Activated T-helper 17 cell treated with anti-CD3 and anti-CD28 coated beads, Interleukin-2, amount 50 U/mL, for 72 hours (primary cell): ENCODE measurements around the gene RMI1. TPM values are rescaled to one million over a fixed set of nuclear protein-coding genes. Genes with fewer than 3 reads are reported as not detected.
"Not testable (repeated sequence)": the region's sequence is repeated elsewhere in the genome, so short reads cannot be mapped to it uniquely, and the experiment has no call there.

Experiments used
- ATAC-seq: fragments of 150-1000 bp; cut with Tn5 transposase; replicated peaks from 2 replicates; pipeline ENCODE4 v1.10.0; 2021; ENCODE audit warnings: mild to moderate bottlenecking, moderate library complexity
- H3K27ac Mint-ChIP-seq: one replicate; pipeline ENCODE4 v1.8.0; 2022; ENCODE audit warnings: mixed read lengths
- H3K27me3 Mint-ChIP-seq: one replicate; pipeline ENCODE4 v1.8.0; 2022; ENCODE audit warnings: mixed read lengths
- H3K36me3 Mint-ChIP-seq: one replicate; pipeline ENCODE4 v1.8.0; 2022; ENCODE audit warnings: low read depth, mild to moderate bottlenecking, mixed read lengths
- H3K4me1 Mint-ChIP-seq: one replicate; pipeline ENCODE4 v1.8.0; 2022; ENCODE audit warnings: mixed read lengths
- H3K4me3 Mint-ChIP-seq: one replicate; pipeline ENCODE4 v1.8.0; 2022; ENCODE audit warnings: mild to moderate bottlenecking, mixed read lengths
- H3K9me3 Mint-ChIP-seq: one replicate; pipeline ENCODE4 v1.8.0; 2022; ENCODE audit warnings: mixed read lengths
- total RNA-seq, 2 donors: library from RNA; stranded (reverse); gene quantifications; one replicate each; pipeline ENCODE4 v1.2.3, GENCODE V29; 2022

The RMI1 gene
- total RNA-seq = 10 to 100 TPM; 17.6 to 25.1 TPM

GRCh38 chr9:83980395-83981125, at the start of gene RMI1:
Gene RMI1, plus strand, starts transcription at chr9:83980805. Its CDS starts 20,182 bp downstream, at chr9:84000987.
- Mint-ChIP-seq H3K27ac (peak within 1 kb of the TSS; percentile 100), H3K27me3 (no peaks in the 10 kb centered on the region), H3K4me1 (peaks cover 34% of the 10 kb centered on the region), H3K4me3 (peak within 1 kb of the TSS; percentile 89), H3K36me3 (peaks cover 64% of the 10 kb centered on the region), H3K9me3 (no peaks in the 10 kb centered on the region)
- ATAC-seq = peak; percentile 80

- no peak for ATAC-seq
- H3K27me3 Mint-ChIP-seq = no peaks in the 10 kb centered on the region
- no peak overlapping the region for H3K4me3 Mint-ChIP-seq
- H3K4me1 Mint-ChIP-seq = no peaks in the 10 kb centered on the region
- H3K27ac Mint-ChIP-seq = no peak overlapping the region
- H3K9me3 Mint-ChIP-seq = no peaks in the 10 kb centered on the region
- no peaks in the 10 kb centered on the region for H3K36me3 Mint-ChIP-seq
Observed at GRCh38 chr9:83930881-83931280, 49.7 kb upstream of the RMI1 start.

GRCh38 chr9:83932011-83932410, 48.6 kb upstream of the RMI1 start:
- Mint-ChIP-seq H3K27ac (no peak overlapping the region), H3K4me1 (no peaks in the 10 kb centered on the region), H3K4me3 (no peak overlapping the region), H3K36me3 (no peaks in the 10 kb centered on the region), H3K27me3 (no peaks in the 10 kb centered on the region), H3K9me3 (no peaks in the 10 kb centered on the region)
- no peak for ATAC-seq

GRCh38 chr9:83932851-83933250, 47.8 kb upstream of the RMI1 start:
- ATAC-seq = no peak
- peaks cover 3% of the 10 kb centered on the region for H3K36me3 Mint-ChIP-seq
- no peaks in the 10 kb centered on the region for H3K27me3 Mint-ChIP-seq
- no peak overlapping the region for H3K27ac Mint-ChIP-seq
- H3K4me3 Mint-ChIP-seq = no peak overlapping the region
- no peaks in the 10 kb centered on the region for H3K4me1 Mint-ChIP-seq
- H3K9me3 Mint-ChIP-seq = no peaks in the 10 kb centered on the region

- H3K9me3 Mint-ChIP-seq = no peaks in the 10 kb centered on the region
- H3K4me3 Mint-ChIP-seq = no peak overlapping the region
- no peaks in the 10 kb centered on the region for H3K27me3 Mint-ChIP-seq
- ATAC-seq = no peak
- no peaks in the 10 kb centered on the region for H3K4me1 Mint-ChIP-seq
- H3K27ac Mint-ChIP-seq = no peak overlapping the region
- peaks cover 12% of the 10 kb centered on the region for H3K36me3 Mint-ChIP-seq
Observed at GRCh38 chr9:83933790-83934189, 46.8 kb upstream of the RMI1 start.

- no peak for ATAC-seq
- H3K4me1 Mint-ChIP-seq = no peaks in the 10 kb centered on the region
- no peaks in the 10 kb centered on the region for H3K27me3 Mint-ChIP-seq
- no peaks in the 10 kb centered on the region for H3K9me3 Mint-ChIP-seq
- H3K27ac Mint-ChIP-seq = no peak overlapping the region
- H3K4me3 Mint-ChIP-seq = no peak overlapping the region
- peaks cover 21% of the 10 kb centered on the region for H3K36me3 Mint-ChIP-seq
Observed at GRCh38 chr9:83934569-83935275, 45.9 kb upstream of the RMI1 start.

GRCh38 chr9:83935276-83935935, 45.2 kb upstream of the RMI1 start:
- Mint-ChIP-seq H3K36me3 (peaks cover 22% of the 10 kb centered on the region), H3K9me3 (no peaks in the 10 kb centered on the region), H3K27me3 (no peaks in the 10 kb centered on the region), H3K27ac (no peak overlapping the region), H3K4me3 (no peak overlapping the region), H3K4me1 (no peaks in the 10 kb centered on the region)
- no peak for ATAC-seq

- H3K4me3 Mint-ChIP-seq = no peak overlapping the region
- no peaks in the 10 kb centered on the region for H3K27me3 Mint-ChIP-seq
- no peak for ATAC-seq
- peaks cover 31% of the 10 kb centered on the region for H3K36me3 Mint-ChIP-seq
- no peaks in the 10 kb centered on the region for H3K4me1 Mint-ChIP-seq
- H3K27ac Mint-ChIP-seq = no peak overlapping the region
- H3K9me3 Mint-ChIP-seq = no peaks in the 10 kb centered on the region
Observed at GRCh38 chr9:83936523-83936922, 44.1 kb upstream of the RMI1 start.

GRCh38 chr9:83937861-83938455, 42.6 kb upstream of the RMI1 start:
- no peak overlapping the region for H3K27ac Mint-ChIP-seq
- peaks cover 45% of the 10 kb centered on the region for H3K36me3 Mint-ChIP-seq
- no peak overlapping the region for H3K4me3 Mint-ChIP-seq
- H3K9me3 Mint-ChIP-seq = no peaks in the 10 kb centered on the region
- no peaks in the 10 kb centered on the region for H3K27me3 Mint-ChIP-seq
- peak; percentile 55 for ATAC-seq
- H3K4me1 Mint-ChIP-seq = no peaks in the 10 kb centered on the region

GRCh38 chr9:83940590-83941303, 39.9 kb upstream of the RMI1 start:
- Mint-ChIP-seq H3K4me1 (no peaks in the 10 kb centered on the region), H3K27ac (no peak overlapping the region), H3K9me3 (no peaks in the 10 kb centered on the region), H3K27me3 (no peaks in the 10 kb centered on the region), H3K4me3 (no peak overlapping the region), H3K36me3 (peaks cover 67% of the 10 kb centered on the region)
- ATAC-seq = no peak

- H3K36me3 Mint-ChIP-seq = peaks cover 67% of the 10 kb centered on the region
- not testable (repeated sequence) for H3K27ac Mint-ChIP-seq, H3K27me3 Mint-ChIP-seq, ATAC-seq, H3K9me3 Mint-ChIP-seq, H3K4me1 Mint-ChIP-seq, H3K4me3 Mint-ChIP-seq
Observed at GRCh38 chr9:83948096-83948495, 32.5 kb upstream of the RMI1 start.

GRCh38 chr9:83956086-83956435, 24.5 kb upstream of the RMI1 start:
- peak overlapping the region; percentile 99 for H3K4me3 Mint-ChIP-seq
- H3K9me3 Mint-ChIP-seq = no peaks in the 10 kb centered on the region
- peak overlapping the region; percentile 97 for H3K27ac Mint-ChIP-seq
- peaks cover 46% of the 10 kb centered on the region for H3K36me3 Mint-ChIP-seq
- no peaks in the 10 kb centered on the region for H3K27me3 Mint-ChIP-seq
- H3K4me1 Mint-ChIP-seq = peaks cover 6% of the 10 kb centered on the region
- ATAC-seq = peak; percentile 68

- peaks cover 42% of the 10 kb centered on the region for H3K36me3 Mint-ChIP-seq
- H3K27me3 Mint-ChIP-seq = no peaks in the 10 kb centered on the region
- peak; percentile 92 for ATAC-seq
Observed at GRCh38 chr9:83956436-83957247, 24.0 kb upstream of the RMI1 start.

GRCh38 chr9:83957248-83957513, 23.4 kb upstream of the RMI1 start:
- ATAC-seq = no peak
- Mint-ChIP-seq H3K27ac (peak overlapping the region; percentile 97), H3K9me3 (no peaks in the 10 kb centered on the region), H3K36me3 (peaks cover 36% of the 10 kb centered on the region), H3K4me1 (peaks cover 6% of the 10 kb centered on the region), H3K4me3 (peak overlapping the region; percentile 99), H3K27me3 (no peaks in the 10 kb centered on the region)

More at GRCh38 chr9:83956436-83957247, 24.0 kb upstream of the RMI1 start:
- Mint-ChIP-seq H3K4me3 (peak overlapping the region; percentile 99), H3K9me3 (no peaks in the 10 kb centered on the region), H3K27ac (peak overlapping the region; percentile 97), H3K4me1 (peaks cover 6% of the 10 kb centered on the region)
